Measurements from ENCODE around the gene TBC1D14. TPM values are rescaled to one million over a fixed set of nuclear protein-coding genes. Genes with fewer than 3 reads are reported as not detected.

TBC1D14 gene
- total RNA-seq, 1 donor from 2014 or later = 29.3 TPM

- DNase-seq (ENCODE audit: low spot score) (no peak), ATAC-seq (no peak)
Measured at GRCh38 chr4:7052923-7053715, 143.5 kb downstream of the TBC1D14 start.

- DNase-seq (ENCODE audit: low spot score) = no peak
Measured at GRCh38 chr4:7054106-7054880, 144.7 kb downstream of the TBC1D14 start.

GRCh38 chr4:7055111-7055989 lies 145.7 kb downstream of the TBC1D14 start:
- ATAC-seq (no peak), DNase-seq (ENCODE audit: low spot score) (no peak)

More at GRCh38 chr4:7054106-7054880, 144.7 kb downstream of the TBC1D14 start:
- ATAC-seq = no peak

- DNase-seq (ENCODE audit: low spot score) (no peak), ATAC-seq (no peak)
Measured at GRCh38 chr4:7055990-7056325, 146.3 kb downstream of the TBC1D14 start.

GRCh38 chr4:7058792-7059191 lies 149.2 kb downstream of the TBC1D14 start:
- DNase-seq (ENCODE audit: low spot score) (no peak), ATAC-seq (no peak)

- no peak for DNase-seq (ENCODE audit: low spot score)
- no peak for ATAC-seq
Measured at GRCh38 chr4:7059662-7060061, 150.0 kb downstream of the TBC1D14 start.

GRCh38 chr4:7060346-7061150 lies 150.9 kb downstream of the TBC1D14 start:
- DNase-seq (ENCODE audit: low spot score) (no peak), ATAC-seq (no peak)

- DNase-seq (ENCODE audit: low spot score) = no peak
- ATAC-seq = no peak
Measured at GRCh38 chr4:7061815-7062214, 152.2 kb downstream of the TBC1D14 start.

- ATAC-seq (no peak), DNase-seq (ENCODE audit: low spot score) (no peak)
Measured at GRCh38 chr4:7062816-7063215, 153.2 kb downstream of the TBC1D14 start.

GRCh38 chr4:7063362-7063761 lies 153.7 kb downstream of the TBC1D14 start:
- DNase-seq (ENCODE audit: low spot score) = no peak

GRCh38 chr4:7066006-7066405 lies 156.4 kb downstream of the TBC1D14 start:
- DNase-seq (ENCODE audit: low spot score) (no peak), ATAC-seq (no peak)

More at GRCh38 chr4:7063362-7063761, 153.7 kb downstream of the TBC1D14 start:
- no peak for ATAC-seq

- no peak for DNase-seq (ENCODE audit: low spot score)
- no peak for ATAC-seq
Measured at GRCh38 chr4:7066493-7066892, 156.9 kb downstream of the TBC1D14 start.

- no peak for DNase-seq (ENCODE audit: low spot score)
Measured at GRCh38 chr4:7067126-7067451, 157.5 kb downstream of the TBC1D14 start.

GRCh38 chr4:7067452-7068278 lies 158.0 kb downstream of the TBC1D14 start, which contains the start of gene GRPEL1:
Gene GRPEL1 (minus strand): TSS chr4:7068064. CDS start chr4:7068032, 32 bp downstream.
- ATAC-seq (peak; percentile 93), DNase-seq (ENCODE audit: low spot score) (peak; percentile 100)

More at GRCh38 chr4:7067126-7067451, 157.5 kb downstream of the TBC1D14 start:
- peak; percentile 11 for ATAC-seq

GRCh38 chr4:7068279-7068842 lies 158.7 kb downstream of the TBC1D14 start:
- DNase-seq (ENCODE audit: low spot score) (no peak), ATAC-seq (no peak)

GRCh38 chr4:7068883-7069282 lies 159.3 kb downstream of the TBC1D14 start:
- DNase-seq (ENCODE audit: low spot score) = no peak
- ATAC-seq = no peak

GRCh38 chr4:7070729-7071511 lies 161.3 kb downstream of the TBC1D14 start:
- DNase-seq (ENCODE audit: low spot score) = peak; percentile 85
- peak; percentile 56 for ATAC-seq

- no peak for ATAC-seq
- no peak for DNase-seq (ENCODE audit: low spot score)
Measured at GRCh38 chr4:7073059-7073458, 163.4 kb downstream of the TBC1D14 start.

Data from left lobe of liver (tissue), 2 donors.